ENCODE data around the gene ZEB1.

GRCh38 chr10:31362023-31362641, 43.1 kb downstream of the ZEB1 start:
- TF ChIP-seq, protein P1, sequence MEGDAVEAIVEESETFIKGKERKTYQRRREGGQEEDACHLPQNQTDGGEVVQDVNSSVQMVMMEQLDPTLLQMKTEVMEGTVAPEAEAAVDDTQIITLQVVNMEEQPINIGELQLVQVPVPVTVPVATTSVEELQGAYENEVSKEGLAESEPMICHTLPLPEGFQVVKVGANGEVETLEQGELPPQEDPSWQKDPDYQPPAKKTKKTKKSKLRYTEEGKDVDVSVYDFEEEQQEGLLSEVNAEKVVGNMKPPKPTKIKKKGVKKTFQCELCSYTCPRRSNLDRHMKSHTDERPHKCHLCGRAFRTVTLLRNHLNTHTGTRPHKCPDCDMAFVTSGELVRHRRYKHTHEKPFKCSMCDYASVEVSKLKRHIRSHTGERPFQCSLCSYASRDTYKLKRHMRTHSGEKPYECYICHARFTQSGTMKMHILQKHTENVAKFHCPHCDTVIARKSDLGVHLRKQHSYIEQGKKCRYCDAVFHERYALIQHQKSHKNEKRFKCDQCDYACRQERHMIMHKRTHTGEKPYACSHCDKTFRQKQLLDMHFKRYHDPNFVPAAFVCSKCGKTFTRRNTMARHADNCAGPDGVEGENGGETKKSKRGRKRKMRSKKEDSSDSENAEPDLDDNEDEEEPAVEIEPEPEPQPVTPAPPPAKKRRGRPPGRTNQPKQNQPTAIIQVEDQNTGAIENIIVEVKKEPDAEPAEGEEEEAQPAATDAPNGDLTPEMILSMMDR (IDR thresholded peaks at IDR 0.05 in 2 of 3, conservative IDR thresholded peaks at IDR 0.05 in 1 of 3; ENCODE audit: insufficient read depth in 2 of 3, low read depth in 1 of 3, low read length in 3 of 3): no peak
- TF ChIP-seq, protein P2, sequence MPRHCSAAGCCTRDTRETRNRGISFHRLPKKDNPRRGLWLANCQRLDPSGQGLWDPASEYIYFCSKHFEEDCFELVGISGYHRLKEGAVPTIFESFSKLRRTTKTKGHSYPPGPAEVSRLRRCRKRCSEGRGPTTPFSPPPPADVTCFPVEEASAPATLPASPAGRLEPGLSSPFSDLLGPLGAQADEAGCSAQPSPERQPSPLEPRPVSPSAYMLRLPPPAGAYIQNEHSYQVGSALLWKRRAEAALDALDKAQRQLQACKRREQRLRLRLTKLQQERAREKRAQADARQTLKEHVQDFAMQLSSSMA (CRISPR knock-in tag; IDR thresholded peaks at IDR 0.05): no peak
- TF ChIP-seq SRSF9 (IDR thresholded peaks at IDR 0.05; ENCODE audit: borderline replicate concordance, low read depth, low read length) (no peak), MEF2A (IDR thresholded peaks at IDR 0.05; ENCODE audit: control insufficient read depth, low read depth, low read length) (no peak)
